ENCODE data around the gene CCT7.
A peak's percentile ranks its signal among the peaks of the same experiment; 100 is the strongest.
"Not testable (repeated sequence)": the region's sequence is repeated elsewhere in the genome, so short reads cannot be mapped to it uniquely, and the experiment has no call there.

The CCT7 gene

DNA sequence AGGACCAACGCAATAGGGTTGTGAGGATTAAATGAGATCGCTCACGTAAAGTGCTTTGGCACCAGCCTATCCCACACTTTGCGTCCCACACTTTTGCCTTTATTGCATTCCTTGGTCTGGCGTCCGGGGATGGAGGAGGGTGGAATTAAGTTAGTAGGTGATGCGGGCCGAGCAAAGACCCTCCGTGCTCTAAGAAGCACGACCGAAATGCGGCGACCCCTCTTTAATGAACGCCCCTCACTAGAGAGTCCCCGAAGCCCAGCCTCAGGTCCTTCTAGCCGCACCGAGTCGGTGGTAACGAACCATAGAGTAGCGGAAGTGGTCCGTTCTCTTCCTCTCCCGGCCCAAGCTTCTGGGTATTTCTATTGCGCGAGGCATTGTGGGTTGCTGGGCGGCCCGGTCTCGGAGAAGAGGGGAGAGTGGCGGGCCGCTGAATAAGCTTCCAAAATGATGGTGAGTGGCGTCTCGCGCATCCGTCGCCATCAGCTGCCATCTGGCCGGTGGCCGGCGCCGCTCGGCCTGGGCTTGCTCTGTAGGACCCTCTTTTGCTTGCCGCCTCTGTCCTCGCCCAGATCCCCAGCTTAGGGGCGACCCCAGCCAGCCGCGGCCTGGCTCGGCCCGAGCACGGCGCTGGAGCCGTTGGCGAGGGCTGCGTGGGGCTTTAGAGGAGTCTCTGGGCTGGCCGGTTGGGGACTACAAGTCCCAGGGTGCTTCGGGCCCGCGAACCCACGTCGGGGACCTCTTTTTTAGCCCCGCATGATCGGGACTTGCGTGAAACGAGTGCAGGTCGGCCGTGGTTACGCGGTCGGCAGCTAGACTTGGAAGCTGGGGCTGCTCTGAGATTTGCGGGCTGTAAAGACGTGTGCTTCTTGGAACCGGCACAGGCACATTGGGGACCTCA lies at the start of gene CCT7:
Gene CCT7, plus strand, starts transcription at position 377 of the 901 bp plus-strand sequence. Its CDS starts 71 bp downstream, at position 448.
- TF ChIP-seq Cebpa-rat (IDR thresholded peaks at IDR 0.05) = no peak
- no peaks in the 10 kb centered on the region for H3K9me3 ChIP-seq (replicated peaks in 1 of 11)
- peaks cover 44 to 50% (median 46%) of the 10 kb centered on the region in 11 experiments for H4K20me1 ChIP-seq
- peaks cover 33 to 45% (median 40%) of the 10 kb centered on the region in 10 experiments for H3K4me1 ChIP-seq
- H3K9ac ChIP-seq = peak within 1 kb of the TSS; percentile 94 to 99 (median 97)
- no peaks in the 10 kb centered on the region for H3K27me3 ChIP-seq
- peak within 1 kb of the TSS; percentile 79 to 100 (median 91) for H3K4me3 ChIP-seq
- H3K36me3 ChIP-seq = peaks cover 26 to 52% (median 45%) of the 10 kb centered on the region in 11 experiments
- H3K4me2 ChIP-seq = peak within 1 kb of the TSS; percentile 93 to 100 (median 96)
- peak within 1 kb of the TSS; percentile 92 to 99 (median 97) for H3K27ac ChIP-seq

DNA sequence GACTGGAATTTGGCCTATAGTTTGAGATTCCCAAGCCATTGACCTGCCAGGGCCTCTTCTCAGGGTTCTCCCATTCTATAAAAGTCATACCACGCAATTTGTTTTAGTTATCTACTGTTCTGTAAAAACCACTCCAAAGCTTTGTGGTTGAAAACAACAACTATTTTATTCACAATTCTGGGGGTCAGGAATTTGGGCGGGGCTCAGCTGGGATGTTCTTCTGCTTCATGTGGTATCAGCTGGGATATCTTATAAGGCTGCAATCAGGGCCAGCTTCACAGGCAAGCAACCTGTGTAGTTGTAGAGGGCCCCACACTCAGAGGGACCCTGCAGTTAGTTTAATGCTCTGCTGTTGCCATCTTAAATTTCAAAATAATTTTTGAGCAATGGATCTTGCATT lies 48.1 kb upstream of the CCT7 start:
- H3K4me2 ChIP-seq = no peak overlapping the region
- no peaks in the 10 kb centered on the region for H3K36me3 ChIP-seq
- no peak for TF ChIP-seq Cebpa-rat (IDR thresholded peaks at IDR 0.05)
- H3K9me3 ChIP-seq (replicated peaks in 1 of 11) = peaks cover 0 to 10% (median 4%) of the 10 kb centered on the region in 11 experiments; a peak in 9 of 22 replicates
- H3K4me1 ChIP-seq = peaks cover 4 to 17% (median 9%) of the 10 kb centered on the region in 10 experiments; a peak in 10 of 20 replicates
- H3K27me3 ChIP-seq = no peaks in the 10 kb centered on the region
- no peak overlapping the region for H3K9ac ChIP-seq
- H4K20me1 ChIP-seq = no peaks in the 10 kb centered on the region
- no peak overlapping the region for H3K27ac ChIP-seq
- no peak overlapping the region for H3K4me3 ChIP-seq

DNA sequence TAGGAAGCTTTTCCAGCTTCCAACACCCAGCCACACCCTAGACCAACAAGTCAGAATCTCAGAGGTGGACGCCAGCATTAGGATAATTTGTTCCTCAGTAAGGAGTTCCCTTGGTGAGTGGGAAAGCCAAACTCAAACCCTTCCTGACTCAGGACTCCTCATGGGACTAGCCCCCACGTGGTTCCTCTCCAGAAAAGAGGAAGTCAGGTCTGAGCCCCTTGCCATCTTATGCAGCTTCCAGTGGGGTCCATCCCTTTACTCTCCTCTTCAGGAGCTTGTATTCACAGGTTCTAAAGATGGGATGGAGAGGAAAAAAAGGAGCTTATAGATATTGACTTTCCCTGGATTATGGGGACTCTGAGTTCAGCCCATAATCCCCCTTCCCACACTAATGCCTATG lies 46.6 kb upstream of the CCT7 start:
- H3K9ac ChIP-seq = no peak overlapping the region
- peaks cover 4 to 17% (median 9%) of the 10 kb centered on the region in 10 experiments; a peak in 10 of 20 replicates for H3K4me1 ChIP-seq
- H3K27ac ChIP-seq = no peak overlapping the region
- no peak for TF ChIP-seq Cebpa-rat (IDR thresholded peaks at IDR 0.05)
- H3K4me3 ChIP-seq = no peak overlapping the region
- no peaks in the 10 kb centered on the region for H3K36me3 ChIP-seq
- no peaks in the 10 kb centered on the region for H4K20me1 ChIP-seq
- peaks cover 0 to 10% (median 4%) of the 10 kb centered on the region in 11 experiments; a peak in 9 of 22 replicates for H3K9me3 ChIP-seq (replicated peaks in 1 of 11)
- no peaks in the 10 kb centered on the region for H3K27me3 ChIP-seq
- H3K4me2 ChIP-seq = peak overlapping the region in 9 of 11 experiments; percentile 3 to 38 (median 21); a peak in 14 of 22 replicates

DNA sequence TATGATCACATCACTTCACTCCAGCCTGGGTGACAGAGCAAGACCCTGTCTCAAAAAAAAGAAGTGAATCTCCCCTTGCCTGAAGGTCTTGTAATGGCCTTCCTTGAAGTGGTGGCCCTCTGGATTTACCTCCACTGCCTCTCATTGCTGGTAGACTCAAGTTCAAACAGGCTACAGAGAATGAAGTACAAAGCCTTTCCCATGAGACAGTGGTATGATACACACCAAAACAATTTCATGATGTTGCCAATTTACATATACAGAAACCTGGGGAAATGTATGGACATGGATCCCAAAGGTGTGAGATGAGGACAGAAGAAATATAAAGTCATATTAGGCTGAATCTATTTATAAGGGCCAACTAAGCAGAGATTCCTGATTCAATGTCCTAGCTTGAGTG lies 36.5 kb upstream of the CCT7 start:
- H4K20me1 ChIP-seq = no peaks in the 10 kb centered on the region
- no peak overlapping the region for H3K4me3 ChIP-seq
- peaks cover 13 to 21% (median 16%) of the 10 kb centered on the region in 11 experiments for H3K9me3 ChIP-seq (replicated peaks in 1 of 11)
- no peak overlapping the region for H3K9ac ChIP-seq
- no peak overlapping the region for H3K27ac ChIP-seq
- no peak for TF ChIP-seq Cebpa-rat (IDR thresholded peaks at IDR 0.05)
- no peaks in the 10 kb centered on the region for H3K4me1 ChIP-seq
- H3K4me2 ChIP-seq = no peak overlapping the region
- H3K36me3 ChIP-seq = no peaks in the 10 kb centered on the region
- peaks cover 10 to 17% (median 15%) of the 10 kb centered on the region in 11 experiments for H3K27me3 ChIP-seq

DNA sequence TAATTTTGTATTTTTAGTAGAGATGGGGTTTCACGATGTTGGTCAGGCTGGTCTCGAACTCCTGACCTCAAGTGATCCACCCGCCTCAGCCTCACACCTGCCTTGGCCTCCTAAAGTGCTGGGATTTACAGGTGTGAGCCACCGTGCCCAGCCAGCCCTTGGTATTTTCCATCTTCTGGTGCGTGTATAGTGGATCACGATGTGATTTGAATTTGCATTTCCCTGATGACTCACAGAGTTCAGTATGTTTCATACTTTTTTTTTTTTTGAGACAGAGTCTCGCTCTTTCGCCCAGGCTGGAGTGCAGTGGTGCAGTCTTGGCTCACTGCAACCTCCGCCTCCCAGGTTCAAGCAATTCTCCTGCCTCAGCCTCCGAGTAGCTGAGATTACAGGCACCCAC lies 33.8 kb upstream of the CCT7 start:
- H3K27ac ChIP-seq, H3K4me1 ChIP-seq, H3K4me2 ChIP-seq, H3K36me3 ChIP-seq, H3K9ac ChIP-seq, H3K4me3 ChIP-seq, H4K20me1 ChIP-seq: not testable (repeated sequence)
- H3K9me3 ChIP-seq (replicated peaks in 1 of 11) = peaks cover 22 to 39% (median 26%) of the 10 kb centered on the region in 11 experiments
- H3K27me3 ChIP-seq = peaks cover 20 to 37% (median 33%) of the 10 kb centered on the region in 11 experiments

DNA sequence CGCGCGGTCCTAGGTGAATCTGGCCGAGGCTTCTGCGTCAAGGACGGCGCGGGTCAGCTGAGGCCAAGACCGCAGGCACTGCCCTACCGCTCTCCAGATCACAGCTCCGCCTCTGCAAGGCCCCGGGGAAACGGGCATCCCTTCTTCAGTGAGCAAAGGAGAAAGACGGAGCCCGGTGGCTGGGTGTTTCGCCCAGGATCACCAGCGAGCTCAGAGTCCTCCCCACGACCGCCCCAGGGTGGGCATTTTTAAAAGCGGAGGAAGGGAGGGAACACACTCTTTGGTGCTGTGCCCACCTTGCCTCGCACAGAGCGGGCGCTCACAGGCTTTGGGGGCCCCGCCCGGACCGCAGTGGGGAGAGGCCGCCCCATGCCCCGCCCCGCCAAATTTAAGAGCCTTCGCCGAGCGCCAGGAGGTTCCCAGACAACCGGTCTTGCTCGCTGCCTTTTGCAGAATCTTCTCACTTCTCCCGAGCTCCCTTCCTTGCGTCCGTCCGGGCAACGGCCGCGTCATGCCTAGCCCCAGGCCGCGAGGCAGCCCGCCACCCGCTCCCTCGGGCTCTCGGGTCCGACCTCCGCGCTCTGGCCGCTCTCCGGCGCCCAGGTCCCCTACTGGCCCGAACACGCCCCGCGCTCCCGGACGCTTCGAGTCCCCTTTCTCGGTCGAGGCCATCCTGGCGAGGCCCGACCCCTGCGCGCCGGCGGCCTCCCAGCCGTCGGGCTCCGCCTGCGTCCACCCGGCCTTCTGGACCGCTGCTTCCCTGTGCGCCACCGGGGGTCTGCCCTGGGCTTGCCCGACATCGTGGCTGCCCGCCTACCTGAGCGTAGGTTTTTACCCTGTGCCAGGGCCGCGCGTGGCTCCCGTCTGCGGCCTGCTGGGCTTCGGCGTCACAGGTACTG lies 31.7 kb upstream of the CCT7 start, which contains the start of gene NOTO:
Gene NOTO, plus strand, starts transcription at position 419 of the 899 bp plus-strand sequence. Its CDS starts 93 bp downstream, at position 512.
- Histone ChIP-seq H3K27ac (no peak within 1 kb of the TSS), H3K36me3 (no peaks in the 10 kb centered on the region), H3K9ac (no peak within 1 kb of the TSS), H3K4me1 (peaks cover 0 to 7% (median 0%) of the 10 kb centered on the region in 10 experiments; a peak in 2 of 20 replicates), H3K27me3 (peaks cover 20 to 37% (median 33%) of the 10 kb centered on the region in 11 experiments), H3K4me3 (0 out of 20 replicates have a peak within 1 kb of the TSS, but pooled peaks of 2 of the 10 experiments have one; percentile 2 to 11), H3K4me2 (no peak within 1 kb of the TSS), H4K20me1 (no peaks in the 10 kb centered on the region), H3K9me3 (replicated peaks in 1 of 11) (peaks cover 22 to 39% (median 26%) of the 10 kb centered on the region in 11 experiments)
- TF ChIP-seq Cebpa-rat (IDR thresholded peaks at IDR 0.05) = no peak

DNA sequence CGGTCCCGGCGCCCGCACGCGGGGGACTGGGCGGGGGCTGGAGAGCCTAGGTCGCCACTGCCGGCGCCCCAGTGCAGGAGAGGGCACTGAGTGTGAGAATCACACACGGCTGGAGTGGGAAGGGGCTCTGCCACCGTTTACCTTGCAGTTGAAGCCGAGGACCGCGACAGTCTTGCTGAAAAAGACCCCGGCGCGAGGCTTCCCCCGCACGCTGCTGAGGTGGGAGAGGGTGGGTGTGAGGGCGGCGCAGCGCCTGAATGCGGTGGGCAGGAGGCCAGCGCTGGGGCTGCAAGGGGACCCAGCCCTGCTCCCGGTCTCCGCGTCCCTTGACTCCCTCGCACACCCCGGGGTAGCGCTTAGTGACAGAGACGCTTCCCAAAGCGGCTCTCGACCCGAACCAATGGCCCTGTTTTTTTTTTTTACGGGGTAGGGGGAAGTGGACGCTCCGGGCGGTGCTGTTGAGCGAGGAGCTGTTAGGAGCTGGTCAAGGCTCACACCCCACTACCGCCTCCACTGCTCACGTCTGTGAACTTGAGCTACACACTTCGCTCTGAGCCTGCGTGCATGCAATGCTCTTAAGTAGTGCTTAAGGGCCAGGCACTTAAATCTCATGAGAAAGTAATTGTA lies 30.9 kb upstream of the CCT7 start:
- Histone ChIP-seq H3K36me3 (no peaks in the 10 kb centered on the region), H3K4me1 (peaks cover 0 to 7% (median 0%) of the 10 kb centered on the region in 10 experiments; a peak in 2 of 20 replicates), H3K27ac (no peak overlapping the region), H3K4me2 (no peak overlapping the region), H3K9me3 (replicated peaks in 1 of 11) (peaks cover 22 to 39% (median 26%) of the 10 kb centered on the region in 11 experiments), H3K27me3 (peaks cover 20 to 37% (median 33%) of the 10 kb centered on the region in 11 experiments), H3K4me3 (0 out of 20 replicates have a peak overlapping the region, but pooled peaks of 1 of the 10 experiments have one; percentile 11), H4K20me1 (no peaks in the 10 kb centered on the region), H3K9ac (no peak overlapping the region)
- no peak for TF ChIP-seq Cebpa-rat (IDR thresholded peaks at IDR 0.05)

DNA sequence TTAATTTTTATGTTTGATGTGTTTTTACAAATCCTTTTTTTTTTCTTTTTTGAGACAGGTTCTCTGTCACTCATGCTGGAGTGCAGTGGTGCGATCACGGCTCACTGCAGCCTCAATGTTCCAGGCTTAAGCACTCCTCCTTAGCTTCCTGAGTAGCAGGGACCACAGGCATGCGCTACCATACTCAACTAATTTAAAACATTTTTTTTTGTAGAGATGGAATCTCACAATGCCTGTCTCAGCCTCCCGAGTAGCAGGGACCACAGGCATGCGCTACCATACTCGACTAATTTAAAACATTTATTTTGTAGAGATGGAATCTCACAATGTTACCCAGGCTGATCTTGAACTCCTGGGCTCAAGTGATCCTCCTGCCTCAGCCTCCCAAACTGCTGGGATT lies 28.5 kb upstream of the CCT7 start:
- H4K20me1 ChIP-seq = no peaks in the 10 kb centered on the region
- no peak overlapping the region for H3K4me3 ChIP-seq
- TF ChIP-seq Cebpa-rat (IDR thresholded peaks at IDR 0.05) = no peak
- H3K27me3 ChIP-seq = peaks cover 20 to 37% (median 33%) of the 10 kb centered on the region in 11 experiments
- no peak overlapping the region for H3K27ac ChIP-seq
- H3K4me2 ChIP-seq = no peak overlapping the region
- H3K36me3 ChIP-seq = no peaks in the 10 kb centered on the region
- peaks cover 22 to 35% (median 26%) of the 10 kb centered on the region in 11 experiments for H3K9me3 ChIP-seq (replicated peaks in 1 of 11)
- no peak overlapping the region for H3K9ac ChIP-seq
- H3K4me1 ChIP-seq = peaks cover 0 to 7% (median 0%) of the 10 kb centered on the region in 10 experiments; a peak in 2 of 20 replicates

All from BLaER1 treated with 17β-estradiol and CSF1 and Interleukin-3, amounts not matched to agents 10 nM and 100 nM (cell line).